HG03442 (cell line): Measurements from ENCODE around the gene CSTB.
A peak's percentile ranks its signal among the peaks of the same experiment; 100 is the strongest.

Experiments
- ATAC-seq: cut with Tn5 transposase; IDR thresholded peaks from one replicate; pipeline ENCODE4 v1.9.1; 2021; ENCODE audit warnings: mild to moderate bottlenecking, moderate library complexity; ENCODE audit not compliant: unreplicated experiment

The CSTB gene

GRCh38 chr21:43811262-43812105 lies 35.4 kb upstream of the CSTB start:
- no peak for ATAC-seq

GRCh38 chr21:43810505-43811261 lies 34.6 kb upstream of the CSTB start:
- peak; percentile 69 for ATAC-seq

GRCh38 chr21:43809853-43810504 lies 33.9 kb upstream of the CSTB start:
- no peak for ATAC-seq

GRCh38 chr21:43809346-43809799 lies 33.3 kb upstream of the CSTB start:
- ATAC-seq = no peak

GRCh38 chr21:43808832-43809251 lies 32.7 kb upstream of the CSTB start:
- ATAC-seq = no peak

- ATAC-seq = no peak
Measured at GRCh38 chr21:43808367-43808766, 32.3 kb upstream of the CSTB start.

GRCh38 chr21:43806017-43806710 lies 30.1 kb upstream of the CSTB start:
- ATAC-seq = peak; percentile 7

- peak; percentile 79 for ATAC-seq
Measured at GRCh38 chr21:43805275-43805800, 29.2 kb upstream of the CSTB start.

GRCh38 chr21:43803558-43804300 lies 27.6 kb upstream of the CSTB start:
- no peak for ATAC-seq

GRCh38 chr21:43802713-43803313 lies 26.7 kb upstream of the CSTB start:
- ATAC-seq = no peak

- no peak for ATAC-seq
Measured at GRCh38 chr21:43801006-43801783, 25.1 kb upstream of the CSTB start.

- no peak for ATAC-seq
Measured at GRCh38 chr21:43800566-43800965, 24.5 kb upstream of the CSTB start.

- ATAC-seq = no peak
Measured at GRCh38 chr21:43800124-43800523, 24.0 kb upstream of the CSTB start.

GRCh38 chr21:43799301-43799840 lies 23.3 kb upstream of the CSTB start:
- no peak for ATAC-seq

GRCh38 chr21:43797925-43798715 lies 22.0 kb upstream of the CSTB start:
- ATAC-seq = no peak

- ATAC-seq = no peak
Measured at GRCh38 chr21:43797415-43797814, 21.3 kb upstream of the CSTB start.

- ATAC-seq = no peak
Measured at GRCh38 chr21:43794857-43795256, 18.7 kb upstream of the CSTB start.

- ATAC-seq = no peak
Measured at GRCh38 chr21:43794311-43794710, 18.2 kb upstream of the CSTB start.
